K562 (cell line): ENCODE data around the gene ROBO3. TPM values are rescaled to one million over a fixed set of nuclear protein-coding genes. Genes with fewer than 3 reads are reported as not detected.

Experiments
- ATAC-seq: fragments of 200-7000 bp; cut with Tn5 transposase; 3 replicates; pipeline ENCODE4 v1.9.1; 2020; ENCODE audit warnings: moderate library complexity
- BruUV-seq: library from RNA; stranded (reverse); fragments of 400-500 nt; replicated peaks from 2 replicates; lab custom pipeline; 2021; lab: Mats Ljungman, UMichigan
- CTCF ChIA-PET: fragments of 300-600 bp; formaldehyde crosslinking; extraction: SDS; loops from one replicate; lab custom pipeline; 2021; ENCODE audit warnings: low intra/inter-chr PET ratio; lab: Yijun Ruan, JAX
- POLR2A ChIA-PET: fragments of 300-600, 350-650 bp; sonication (Branson Sonifier 250); formaldehyde crosslinking; extraction: SDS; loops from one replicate; lab custom pipeline; 2021; ENCODE audit warnings: antibody characterized with exemption, inconsistent platforms; lab: Yijun Ruan, JAX
- DNase-seq, 4 experiments: peaks; one replicate each; pipeline versions ENCODE4 v3.0.0 to v3.0.0-alpha.2; 2011 to 2018; ENCODE audit warnings: low spot score in 3 of 4, mixed read lengths in 3 of 4; ENCODE audit errors: extremely low read depth in 1 of 4
- FAIRE-seq: peaks from 2 replicates; lab custom pipeline; 2011; peaks lifted over from hg19 to GRCh38; lab: Jason Lieb, UNC
- H2AFZ ChIP-seq: 2 replicates; pipeline ENCODE4 v1.6.0; 2011; ENCODE audit warnings: low read depth, low read length, control low read depth, inconsistent platforms
- H3K27ac ChIP-seq: fragments of 200-600 bp; 3 replicates; pipeline ENCODE4 v1.8.0; 2011; ENCODE audit warnings: low read depth, mild to moderate bottlenecking, control low read depth, inconsistent platforms, low read length, moderate library complexity, mixed read lengths; ENCODE audit errors: extremely low read depth
- H3K27me3 ChIP-seq, 2 experiments: fragments of 300-600 bp in 1 of 2; 2 replicates in 1 of 2; 3 replicates in 1 of 2; pipeline versions ENCODE4 v1.6.0 to v1.8.0; 2011; ENCODE audit warnings: inconsistent platforms in 2 of 2, low read length in 2 of 2, mild to moderate bottlenecking in 1 of 2, mixed read lengths in 1 of 2, moderate library complexity in 1 of 2; ENCODE audit not compliant: control insufficient read depth in 2 of 2, insufficient read depth in 2 of 2
- H3K36me3 ChIP-seq: fragments of 300-600 bp; 3 replicates; pipeline ENCODE4 v1.8.0; 2011; ENCODE audit warnings: mild to moderate bottlenecking, low read length, inconsistent platforms; ENCODE audit not compliant: control insufficient read depth, insufficient read depth
- H3K4me1 ChIP-seq, 2 experiments: fragments of 200-600 bp in 1 of 2; replicated peaks in 1 of 2; 2 replicates in 1 of 2; 3 replicates in 1 of 2; pipeline versions ENCODE4 v1.5.1 to v1.8.0; 2011; ENCODE audit warnings: inconsistent platforms in 2 of 2, low read length in 2 of 2, mild to moderate bottlenecking in 1 of 2, mixed read lengths in 1 of 2, moderate library complexity in 1 of 2; ENCODE audit not compliant: control insufficient read depth in 2 of 2, insufficient read depth in 2 of 2
- H3K4me2 ChIP-seq: 2 replicates; pipeline ENCODE4 v1.6.1; 2011; ENCODE audit warnings: low read length, control low read depth, inconsistent platforms, mixed read lengths; ENCODE audit not compliant: insufficient read depth
- H3K4me3 ChIP-seq: fragments of 200-600 bp; sonication (generic), shearing (Covaris generic); 2 replicates; pipeline ENCODE4 v1.5.1; 2016; ENCODE audit warnings: control low read depth, inconsistent platforms
- H3K79me2 ChIP-seq: fragments of 200-600 bp; 3 replicates; pipeline ENCODE4 v1.8.0; 2011; ENCODE audit warnings: low read length, inconsistent platforms; ENCODE audit not compliant: control insufficient read depth, insufficient read depth
- H3K9ac ChIP-seq, 2 experiments: 2 replicates each; pipeline versions ENCODE4 v1.6.0 to v1.6.1; 2011; ENCODE audit warnings: low read depth in 2 of 2, low read length in 2 of 2, control low read depth in 1 of 2, inconsistent platforms in 1 of 2, mild to moderate bottlenecking in 1 of 2, mixed read lengths in 1 of 2; ENCODE audit not compliant: insufficient read depth in 1 of 2
- H3K9me1 ChIP-seq: one replicate; pipeline ENCODE4 v1.6.0; 2011; ENCODE audit warnings: inconsistent platforms, mild to moderate bottlenecking, low read length, moderate library complexity; ENCODE audit not compliant: control insufficient read depth, insufficient read depth
- H3K9me3 ChIP-seq: replicated peaks from 2 replicates; pipeline ENCODE4 v1.5.1; 2011; ENCODE audit warnings: low read depth, low read length, inconsistent platforms; ENCODE audit not compliant: control insufficient read depth, insufficient read depth
- H4K20me1 ChIP-seq: replicated peaks from 2 replicates; pipeline ENCODE4 v1.6.1; 2011; ENCODE audit warnings: low read length, inconsistent platforms, mixed read lengths; ENCODE audit not compliant: control insufficient read depth, insufficient read depth
- BCLAF1 ChIP-seq, 2 experiments: fragments of 450-650 bp in 1 of 2; IDR thresholded peaks; 2 replicates each; pipeline ENCODE4 v1.6.1; 2011 to 2017; ENCODE audit warnings: low read depth in 2 of 2, antibody characterized with exemption in 1 of 2, borderline replicate concordance in 1 of 2, low read length in 1 of 2, mild to moderate bottlenecking in 1 of 2, mixed read lengths in 1 of 2; ENCODE audit not compliant: control insufficient read depth in 1 of 2
- CBFA2T2 ChIP-seq: fragments of 450-650 bp; conservative IDR thresholded peaks from 2 replicates; pipeline ENCODE4 v1.6.1; 2017; ENCODE audit warnings: mild to moderate bottlenecking
- ZKSCAN1 ChIP-seq: fragments of 150-350 bp; IDR thresholded peaks from 2 replicates; pipeline ENCODE4 v1.6.1; 2016; ENCODE audit warnings: low read depth, low read length
- WGBS: fragments of 100-300 bp; shearing (Covaris generic); methylation state at CpG from one replicate; pipeline ENCODE4 v1.1.6; 2016; ENCODE audit warnings: low coverage, mixed read lengths; ENCODE audit not compliant: insufficient coverage; ENCODE audit errors: missing lambda C conversion rate; 5-methylcytosine and 5-hydroxymethylcytosine counted together
- in situ Hi-C: fragments of 300-500 bp; cut with MboI; formaldehyde crosslinking; loops from 4 replicates; pipeline ENCODE4 v1.15.0; 2018; ENCODE audit warnings: inconsistent platforms, mixed read lengths
- intact Hi-C: fragments of 100-400 bp; cut with micrococcal nuclease; formaldehyde crosslinking; loops from 2 replicates; pipeline ENCODE4 v1.14.2; 2022
- polyA plus RNA-seq, 8 experiments: library from polyadenylated mRNA; depleted of rRNA in 4 of 8; stranded (reverse) in 5 of 8; unstranded in 3 of 8; fragments of >200 nt; fragmentation: Nextera tagmentation in 2 of 8; fragmentation: Illumina TruSeq in 1 of 8; extraction: Ambion mirVana in 2 of 8; extraction: Trizol in 1 of 8; gene quantifications; 2 replicates each; pipeline versions ENCODE4 v1.2.1 to v1.2.3, GENCODE V29; 2011 to 2014; ENCODE audit warnings: inconsistent platforms in 1 of 8, missing spikeins in 1 of 8
- total RNA-seq, 7 experiments: library from RNA; depleted of rRNA in 6 of 7; stranded (reverse); fragments of >200 nt in 6 of 7; fragmentation: Illumina TruSeq in 2 of 7; extraction: Trizol in 2 of 7; gene quantifications; 2 replicates each; pipeline versions ENCODE4 v1.2.1 to v1.2.3, GENCODE V29; 2011 to 2021; ENCODE audit warnings: low replicate concordance in 1 of 7

Gene ROBO3
- total and polyA plus RNA-seq, 9 of the 15 experiments (the other 6 are each of a cell fraction or from before 2014, with no cell fraction given), result 0.29 to 1.4 (median 0.97) TPM; not detected in 2

DNA sequence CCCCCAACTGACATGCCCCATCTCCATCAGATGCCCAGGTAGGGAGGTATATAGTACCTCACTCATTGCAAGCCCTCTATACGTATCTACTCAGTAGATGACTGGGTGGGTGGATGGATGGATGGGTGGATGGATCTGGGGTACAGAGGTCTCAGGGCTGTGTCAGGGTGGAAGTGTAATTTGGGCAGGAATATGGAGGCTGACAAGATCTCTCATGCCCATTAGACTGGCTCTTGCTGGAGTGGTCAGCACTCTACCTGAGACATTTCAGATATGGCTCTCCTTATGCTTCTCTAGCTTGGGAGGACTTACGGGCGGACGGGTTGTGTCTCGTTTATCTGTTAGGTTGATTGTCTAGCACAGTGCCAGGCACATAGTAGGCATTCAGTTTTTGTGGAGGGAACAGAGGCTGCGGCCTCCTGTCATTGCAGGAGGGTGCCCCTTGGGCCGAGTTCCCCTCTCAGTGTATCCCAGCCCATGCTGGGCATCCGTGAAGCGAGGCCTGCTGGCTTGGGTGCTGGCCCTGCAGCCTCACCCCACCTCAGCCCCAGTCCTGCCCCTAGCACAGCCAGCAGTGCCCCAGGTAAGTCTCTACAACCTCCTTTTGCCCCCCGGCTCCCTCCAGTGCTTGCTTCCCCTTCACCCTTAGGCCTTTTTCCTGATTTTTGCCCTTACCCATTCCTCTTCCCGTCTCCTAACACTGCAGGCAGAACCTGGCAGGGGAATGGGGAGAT lies 13.7 kb downstream of the ROBO3 start:
- Histone ChIP-seq H3K4me1 (peaks cover 0 to 27% of the 10 kb centered on the region in 2 experiments; a peak in 3 of 5 replicates), H3K27ac (no peak overlapping the region)
- no TSS peak for BruUV-seq
- no peak for ATAC-seq
- in situ Hi-C loops, result no loop called here
- TF ChIP-seq ZKSCAN1 (peak; percentile 54; the same call in 1 of the 2 replicates), BCLAF1 (IDR thresholded peaks at IDR 0.05; ENCODE audit: borderline replicate concordance in 1 of 2, control insufficient read depth in 1 of 2, low read depth in 2 of 2, low read length in 1 of 2) (no peak), CBFA2T2 (no peak)
- TF ChIP-seq, all 486 proteins: peak for 1
- intact Hi-C loops, result no loop called here
- no peaks in the 10 kb centered on the region for H3K9me1 ChIP-seq
- FAIRE-seq (no peak), DNase-seq (no peak)
- H3K4me2 ChIP-seq, result no peak overlapping the region
- ChIA-PET CTCF (no interaction called here), POLR2A (no interaction called here)
- no peak overlapping the region for H3K9ac ChIP-seq
- H4K20me1 ChIP-seq, result 0 out of 2 replicates have a peak, but pooled peaks cover 3% of the 10 kb centered on the region
- no peaks in the 10 kb centered on the region for H3K79me2 ChIP-seq
- H3K9me3 ChIP-seq, result no peaks in the 10 kb centered on the region
- no peak overlapping the region for H2AFZ ChIP-seq
- no peak overlapping the region for H3K4me3 ChIP-seq
- H3K36me3 ChIP-seq, result no peaks in the 10 kb centered on the region
- WGBS, result 7% methylated on average over 10 of the region's 11 CpGs
- peaks cover 6 to 69% of the 10 kb centered on the region in 2 experiments; a peak in 4 of 5 replicates for H3K27me3 ChIP-seq
